HCT116 (cell line): Measurements from ENCODE around the gene NIN.

Experiments
- CBX3 ChIP-seq: IDR thresholded peaks from 2 replicates; pipeline ENCODE4 v1.6.1; 2012; ENCODE audit warnings: low read depth
- CEBPB ChIP-seq: IDR thresholded peaks from 2 replicates; pipeline ENCODE4 v1.6.1; 2012; ENCODE audit warnings: low read depth
- CTCF ChIP-seq, 3 experiments: fragments of 200-600 bp in 1 of 3; sonication (generic) in 1 of 3; IDR thresholded peaks in 2 of 3; conservative IDR thresholded peaks in 1 of 3; 2 replicates each; pipeline ENCODE4 v1.5.1; 2012 to 2017; ENCODE audit warnings: low read depth in 2 of 3, low read length in 2 of 3, antibody characterized with exemption in 1 of 3, borderline replicate concordance in 1 of 3, control low read depth in 1 of 3, mild to moderate bottlenecking in 1 of 3, mixed read lengths in 1 of 3, mixed run types in 1 of 3, moderate library complexity in 1 of 3; ENCODE audit not compliant: insufficient read depth in 1 of 3
- EGR1 ChIP-seq: IDR thresholded peaks from 2 replicates; pipeline ENCODE4 v1.6.1; 2012; ENCODE audit warnings: low read depth
- EZH2 ChIP-seq: fragments of 200-600 bp; sonication (generic); IDR thresholded peaks from 2 replicates; pipeline ENCODE4 v1.6.1; 2017; ENCODE audit warnings: antibody characterized with exemption, mixed run types
- JUND ChIP-seq: IDR thresholded peaks from 2 replicates; pipeline ENCODE4 v1.6.1; 2012
- POLR2A ChIP-seq: IDR thresholded peaks from 2 replicates; pipeline ENCODE4 v1.7.0; 2011; ENCODE audit warnings: borderline replicate concordance; ENCODE audit not compliant: insufficient read depth, insufficient read length; ENCODE audit errors: extremely low read depth
- RAD21 ChIP-seq: IDR thresholded peaks from 2 replicates; pipeline ENCODE4 v1.6.1; 2012; ENCODE audit warnings: low read depth, mild to moderate bottlenecking
- REST ChIP-seq: IDR thresholded peaks from 2 replicates; pipeline ENCODE4 v1.6.1; 2012; ENCODE audit warnings: low read depth
- SIN3A ChIP-seq: IDR thresholded peaks from 2 replicates; pipeline ENCODE4 v1.6.1; 2012; ENCODE audit warnings: low read depth
- SP1 ChIP-seq: IDR thresholded peaks from 2 replicates; pipeline ENCODE4 v1.6.1; 2012; ENCODE audit warnings: low read depth
- YY1 ChIP-seq: IDR thresholded peaks from 2 replicates; pipeline ENCODE4 v1.6.1; 2011; ENCODE audit warnings: low read length, low read depth, moderate library complexity, mild to moderate bottlenecking; ENCODE audit not compliant: insufficient replicate concordance; ENCODE audit errors: extremely low read depth
- ZBTB33 ChIP-seq: IDR thresholded peaks from 2 replicates; pipeline ENCODE4 v1.6.1; 2011; ENCODE audit warnings: mild to moderate bottlenecking, low read length, moderate library complexity; ENCODE audit not compliant: insufficient replicate concordance; ENCODE audit errors: extremely low read depth
- ZNF274 ChIP-seq: fragments of 200-500 bp; sonication (Bioruptor generic); IDR thresholded peaks from 2 replicates; pipeline ENCODE4 v1.6.1; 2014; ENCODE audit warnings: mild to moderate bottlenecking, low read depth, low read length, inconsistent platforms

- no peak for TF ChIP-seq REST
- TF ChIP-seq JUND: no peak
- TF ChIP-seq ZBTB33: no peak
- TF ChIP-seq EZH2: no peak
- no peak for TF ChIP-seq POLR2A
- TF ChIP-seq RAD21: no peak
- TF ChIP-seq EGR1: no peak
- no peak for TF ChIP-seq SP1
- no peak for TF ChIP-seq CTCF (IDR thresholded peaks at IDR 0.05 in 2 of 3, conservative IDR thresholded peaks at IDR 0.05 in 1 of 3; ENCODE audit: borderline replicate concordance in 1 of 3, insufficient read depth in 1 of 3, low read depth in 2 of 3, low read length in 2 of 3)
- no peak for TF ChIP-seq CBX3
- no peak for TF ChIP-seq YY1
- no peak for TF ChIP-seq ZNF274
- no peak for TF ChIP-seq CEBPB
- TF ChIP-seq SIN3A: no peak
Measured at GRCh38 chr14:50795909-50796308, 35.1 kb downstream of the NIN start.
